Activated CD8-positive, alpha-beta memory T cell treated with anti-CD3 and anti-CD28 coated beads, Interleukin-2, amount 50 U/mL, for 1 hour (primary cell): ENCODE data around the gene ATP11A.
"Not testable (repeated sequence)": the region's sequence is repeated elsewhere in the genome, so short reads cannot be mapped to it uniquely, and the experiment has no call there.

Source experiments
- DNase-seq: peaks from one replicate; pipeline ENCODE4 v3.0.0-alpha.2; 2020; ENCODE audit errors: extremely low read depth

ATP11A gene

DNA sequence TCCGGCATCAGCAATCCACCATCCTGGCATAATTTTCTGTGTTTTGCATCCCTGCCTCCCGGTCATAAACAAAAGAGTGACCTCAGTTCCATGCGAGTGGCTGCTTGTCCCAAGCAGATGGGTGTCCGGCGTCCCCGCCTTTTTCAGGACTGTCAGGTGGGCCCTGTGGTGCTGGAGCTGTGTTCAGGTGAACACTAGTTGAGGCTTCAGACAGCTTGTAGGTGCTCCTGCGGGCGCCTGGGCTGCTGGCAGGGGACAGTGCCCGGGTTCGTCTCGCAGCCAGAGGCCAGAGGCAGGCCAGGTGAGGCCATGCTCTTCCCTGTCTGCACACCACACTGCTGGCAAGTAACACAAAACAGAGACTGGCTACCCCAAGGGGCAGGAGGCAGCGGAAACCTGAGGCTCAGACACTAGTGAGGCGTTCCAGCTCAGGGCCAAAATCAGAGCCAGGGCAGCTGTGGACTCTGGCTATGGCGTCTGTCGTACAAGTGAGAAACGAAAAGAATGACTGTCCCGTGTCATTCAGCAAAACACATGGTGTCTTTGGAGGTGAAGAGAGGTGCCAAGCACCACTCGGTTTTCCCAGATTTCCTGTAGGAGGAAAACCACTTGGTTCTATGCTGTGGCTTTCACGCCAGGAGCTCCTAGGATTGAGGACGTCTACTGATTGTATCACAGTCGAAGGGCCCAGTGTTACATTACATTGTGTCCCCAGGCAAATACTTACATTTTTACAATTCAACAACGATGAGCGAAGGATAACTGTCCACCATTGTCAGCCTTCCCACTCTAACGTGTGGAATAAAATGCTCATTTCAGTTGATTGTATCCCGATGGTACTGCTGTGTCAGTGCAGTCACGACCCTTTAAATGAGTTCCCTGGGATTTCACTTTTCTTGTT is 104.0 kb downstream of the ATP11A start:
- DNase-seq, result no peak

DNA sequence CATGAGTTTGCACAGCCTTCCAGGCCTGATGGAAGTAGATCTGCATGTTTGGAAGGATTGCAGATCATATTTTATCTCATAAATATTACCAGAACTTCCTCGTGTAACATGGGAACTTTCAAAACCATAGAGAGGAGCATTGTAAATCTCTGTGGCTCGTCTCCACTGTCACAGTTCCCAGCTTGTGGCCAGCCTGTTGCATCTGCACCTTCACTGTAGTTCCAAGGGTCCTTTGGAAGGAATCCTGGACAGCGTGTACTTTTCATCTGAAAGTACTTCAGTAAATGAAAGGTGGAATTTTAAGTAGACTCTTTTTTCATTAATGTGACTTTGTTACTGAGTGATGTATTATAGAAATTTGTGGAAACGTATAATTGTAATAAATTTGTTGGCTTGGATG is 105.4 kb downstream of the ATP11A start:
- DNase-seq, result no peak

DNA sequence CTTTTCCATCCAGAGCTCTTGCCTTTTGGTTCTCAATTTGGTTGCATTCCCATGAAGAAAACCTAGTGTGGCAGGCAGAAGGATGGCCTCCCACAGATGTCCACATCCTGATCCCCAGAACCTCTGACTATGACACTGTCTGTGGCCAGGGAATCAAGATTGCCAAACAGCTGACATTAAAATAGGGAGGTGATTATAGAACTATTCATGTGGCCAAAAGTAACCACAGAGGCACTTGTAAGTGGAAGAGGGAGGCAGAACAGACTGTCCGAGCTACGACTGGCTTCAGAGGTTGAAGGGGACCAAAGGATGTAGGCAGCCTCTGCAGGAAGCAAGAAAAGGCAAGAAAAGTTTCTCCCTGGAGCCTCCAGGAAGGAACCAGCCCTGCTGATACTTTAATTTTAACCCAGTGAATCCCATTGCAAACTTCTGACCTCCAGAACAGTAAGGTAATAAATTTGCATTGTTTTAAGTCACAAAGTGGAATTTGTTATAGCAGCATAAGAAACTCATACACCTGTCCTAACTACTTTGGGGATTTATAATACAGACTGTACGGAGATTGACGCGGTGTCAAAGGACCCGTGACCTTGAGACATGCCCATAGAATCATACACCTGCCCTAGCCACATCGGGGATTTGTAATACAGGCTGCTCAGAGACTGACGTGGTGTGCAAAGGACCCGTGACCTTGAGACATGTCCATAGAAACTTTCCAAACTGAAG is 106.5 kb downstream of the ATP11A start:
- no peak for DNase-seq

DNA sequence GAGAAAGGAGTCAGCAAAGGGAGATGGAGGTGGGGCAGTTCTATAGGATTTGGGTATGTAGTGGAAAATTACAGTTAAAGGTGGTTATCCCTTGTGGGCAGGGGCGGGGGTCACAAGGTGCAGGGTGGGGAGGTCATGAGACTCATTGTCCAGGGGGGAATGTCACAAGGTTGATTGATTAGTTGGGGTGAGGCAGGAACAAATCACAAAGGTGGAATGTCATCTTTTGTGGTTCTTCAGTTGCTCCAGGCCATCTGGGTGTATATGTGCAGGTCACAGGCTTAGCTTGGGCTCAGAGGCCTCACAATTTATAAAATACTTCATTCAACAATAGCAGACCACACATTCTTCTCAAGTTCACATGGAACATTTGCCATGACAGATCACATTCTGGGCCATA is 109.6 kb downstream of the ATP11A start:
- DNase-seq, result no peak

DNA sequence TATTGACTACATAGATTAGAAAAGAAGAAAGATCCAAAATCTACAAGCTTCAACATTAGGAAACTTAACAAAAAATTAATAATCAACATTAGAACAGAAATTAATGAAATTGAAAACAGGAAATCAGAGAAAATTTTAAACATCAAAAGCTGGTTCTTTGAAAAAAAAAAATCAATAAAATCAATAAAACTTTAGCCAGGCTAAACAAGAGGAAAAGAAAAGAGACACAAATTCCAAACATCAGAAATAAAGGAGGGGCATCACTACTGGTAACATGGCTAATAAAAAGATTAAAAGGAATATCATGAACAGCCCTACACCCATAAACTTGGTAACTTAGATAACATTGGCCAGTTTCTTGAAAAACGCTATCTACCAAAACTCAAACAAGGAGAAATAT is 110.2 kb downstream of the ATP11A start:
- DNase-seq, result no peak

DNA sequence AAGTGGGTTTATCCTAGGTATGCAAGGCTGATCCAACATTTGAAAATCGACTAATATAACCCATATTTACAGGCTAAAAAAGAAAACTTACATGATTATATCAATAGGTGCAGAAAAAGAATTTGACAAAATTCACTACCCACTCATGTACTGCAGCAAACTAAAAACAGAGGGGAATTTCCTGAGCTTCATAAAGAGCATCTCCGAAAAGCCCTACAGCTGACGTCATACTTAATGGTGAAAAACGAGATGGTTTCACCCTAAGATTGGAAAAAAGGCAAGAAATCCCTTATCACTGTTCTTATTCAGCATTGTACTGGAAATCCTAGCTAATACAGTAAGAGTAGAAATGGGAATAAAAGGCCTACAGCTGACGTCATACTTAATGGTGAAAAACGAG is 111.0 kb downstream of the ATP11A start:
- DNase-seq, result not testable (repeated sequence)

DNA sequence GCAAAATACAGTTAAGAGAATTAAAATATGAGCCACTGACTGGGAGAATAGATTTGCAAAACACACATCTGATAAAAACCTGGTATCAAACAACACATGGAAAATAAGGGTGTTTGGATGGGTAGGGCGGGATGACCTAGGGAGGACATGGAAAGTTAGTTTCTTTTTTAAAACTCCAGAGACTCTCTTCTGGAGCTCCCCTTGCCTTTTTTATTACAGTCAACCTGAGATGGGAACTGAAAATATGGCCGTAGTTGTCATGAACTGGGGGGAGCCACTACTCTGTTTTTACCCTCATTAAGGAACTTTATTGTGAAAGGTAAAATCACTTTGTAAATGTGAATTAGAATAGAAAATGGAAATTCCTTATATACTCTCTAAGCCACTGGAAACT is 113.0 kb downstream of the ATP11A start:
- no peak for DNase-seq

DNA sequence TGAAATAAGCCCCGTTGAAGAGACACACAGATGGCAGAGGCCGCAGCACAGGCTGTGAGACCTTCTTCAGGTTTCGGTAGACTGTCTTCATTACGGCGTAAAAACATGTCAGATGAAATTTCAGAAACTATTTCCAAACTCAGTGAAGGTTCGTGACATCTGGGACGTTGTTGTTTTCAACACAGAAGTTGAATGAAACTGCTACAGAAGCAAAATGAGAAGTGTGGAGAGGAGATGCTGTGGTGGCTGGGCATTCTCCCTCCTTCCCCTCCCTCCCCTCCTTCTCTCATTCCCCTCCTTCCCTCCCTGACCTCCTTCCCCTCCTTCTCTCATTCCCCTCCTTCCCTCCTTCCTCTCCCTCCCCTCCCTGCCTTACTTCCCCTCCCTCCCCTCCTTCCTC is 113.6 kb downstream of the ATP11A start:
- DNase-seq, result no peak

DNA sequence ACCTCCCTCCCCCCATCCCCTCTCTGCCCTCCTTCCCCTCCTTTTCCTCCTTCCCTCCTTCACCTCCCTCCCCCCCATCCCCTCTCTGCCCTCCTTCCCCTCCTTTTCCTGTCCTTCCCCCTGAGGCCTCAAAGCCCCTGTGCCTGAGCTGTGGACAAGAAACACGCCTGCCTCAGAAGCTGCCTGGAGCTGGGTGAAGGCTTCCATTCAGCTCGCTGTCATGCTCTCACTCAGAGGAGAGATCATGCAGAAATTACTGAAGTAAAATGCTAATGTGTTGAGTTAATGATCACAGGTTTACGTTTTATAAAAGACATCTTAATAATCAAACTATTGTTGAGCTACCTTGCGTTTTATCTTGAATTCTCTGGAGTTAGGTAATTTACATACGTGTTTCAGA is 114.5 kb downstream of the ATP11A start:
- DNase-seq, result no peak

DNA sequence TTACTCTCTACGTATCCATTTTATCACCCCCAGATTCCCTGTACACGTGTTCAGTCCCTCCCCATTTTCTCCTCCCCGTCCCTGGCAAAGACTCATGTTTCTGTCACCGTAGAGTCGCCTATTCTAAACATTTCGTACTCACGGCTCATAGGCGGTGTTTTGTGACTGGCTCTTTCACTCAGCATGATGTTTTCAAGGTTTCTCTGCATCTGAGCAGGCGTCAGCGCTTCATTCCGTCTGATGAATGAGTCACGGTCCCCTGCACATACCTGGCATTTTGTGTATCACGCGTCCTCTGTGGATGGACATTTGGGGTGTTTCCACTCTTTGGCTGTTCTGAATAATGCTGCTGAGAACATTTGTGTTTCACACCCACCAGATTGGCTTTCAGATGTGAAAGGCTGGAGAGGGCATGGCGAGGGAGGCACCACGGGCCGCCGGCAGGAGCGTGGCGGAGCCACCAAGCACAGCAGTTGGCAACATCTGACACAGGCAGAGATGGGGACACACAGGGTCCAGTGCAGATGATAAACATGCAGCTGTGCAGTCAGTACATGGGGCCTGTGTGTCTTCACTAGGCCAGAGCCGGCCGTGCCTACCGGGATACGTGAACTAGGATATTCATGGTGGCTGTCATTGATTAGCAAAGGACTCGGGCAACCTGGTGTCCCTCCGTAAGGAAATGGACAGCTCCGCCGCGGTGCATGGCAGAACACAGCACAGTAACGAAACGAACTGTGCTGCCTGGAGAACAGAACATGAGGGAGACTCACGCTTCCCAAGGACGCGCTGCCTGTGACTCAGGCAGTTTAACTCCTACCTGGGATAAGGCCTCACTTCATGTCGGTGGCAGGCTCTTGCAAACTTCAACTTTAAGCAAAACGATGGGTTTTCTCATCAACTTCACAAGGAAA is 117.2 kb downstream of the ATP11A start:
- DNase-seq, result no peak

DNA sequence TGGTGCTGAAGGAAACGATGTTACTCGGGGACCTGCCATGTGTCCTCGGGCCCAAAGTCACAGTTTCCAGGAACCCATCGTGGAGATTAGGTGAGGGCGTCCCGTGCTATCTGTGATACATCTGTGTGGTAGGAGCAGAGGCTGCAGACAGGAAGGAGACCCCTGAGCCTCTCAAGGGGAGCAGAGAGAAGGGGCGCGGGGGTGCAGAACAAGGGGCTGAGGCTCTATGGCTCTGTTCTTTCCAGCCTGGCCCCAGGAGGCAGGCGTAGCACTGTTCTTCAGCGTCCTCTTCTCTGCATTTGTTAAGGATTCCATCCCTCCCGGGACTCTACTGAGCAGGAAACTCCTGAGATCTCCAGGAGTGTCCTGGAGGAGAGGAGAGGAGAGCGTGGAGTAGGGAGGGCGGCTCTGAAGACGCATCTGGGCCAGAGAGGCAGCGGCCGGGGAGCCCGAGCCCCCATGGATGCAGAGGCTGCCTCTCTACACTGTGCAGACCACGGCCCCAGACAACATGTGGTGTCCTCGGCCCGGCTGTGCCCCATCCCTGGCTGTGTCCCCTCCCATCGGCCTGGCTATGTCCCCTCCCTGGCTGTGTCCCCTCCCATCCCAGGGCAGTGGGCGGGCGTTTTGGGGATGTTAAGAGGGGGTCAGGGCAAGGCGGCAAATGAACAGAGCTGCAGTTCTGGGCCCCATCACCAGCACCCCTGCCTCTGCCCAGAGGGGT is 118.0 kb downstream of the ATP11A start:
- DNase-seq, result no peak

DNA sequence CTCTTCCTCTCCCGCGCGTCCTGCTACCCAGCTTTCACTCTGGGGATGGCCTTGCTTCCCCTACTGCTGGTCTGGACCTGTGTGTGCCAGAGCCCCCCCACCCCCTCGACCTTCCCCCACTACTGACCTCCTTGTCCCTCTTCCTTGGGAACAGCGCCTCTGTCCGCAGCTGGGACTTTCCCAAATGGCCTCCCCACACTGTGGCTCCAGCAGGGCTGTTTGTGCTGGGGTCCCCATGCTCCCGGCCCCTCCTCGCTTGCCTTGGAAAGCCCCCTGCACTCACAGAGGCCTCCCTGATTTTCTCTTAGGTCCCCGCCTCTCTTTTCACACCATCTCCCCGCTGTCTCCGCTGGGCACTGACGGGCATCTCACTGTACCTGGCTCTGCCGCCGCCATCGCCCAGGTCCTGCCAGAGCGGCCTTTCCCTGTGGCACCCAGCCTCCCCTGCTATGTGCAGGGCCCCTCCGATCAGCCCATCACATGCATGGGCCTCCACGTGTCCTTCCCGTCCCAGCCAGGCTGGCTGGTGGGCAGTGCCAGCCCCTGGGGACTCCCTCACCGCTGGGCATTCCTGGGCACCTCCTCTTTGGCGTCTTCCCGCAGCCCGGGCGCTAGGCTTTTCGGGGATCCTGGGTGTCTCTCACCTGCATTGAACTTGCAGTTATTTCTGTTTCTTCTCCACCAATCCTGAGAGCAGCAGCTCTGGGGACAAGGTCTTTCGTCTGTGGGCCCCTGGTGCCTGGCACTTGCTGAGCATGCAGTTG is 118.7 kb downstream of the ATP11A start:
- no peak for DNase-seq

DNA sequence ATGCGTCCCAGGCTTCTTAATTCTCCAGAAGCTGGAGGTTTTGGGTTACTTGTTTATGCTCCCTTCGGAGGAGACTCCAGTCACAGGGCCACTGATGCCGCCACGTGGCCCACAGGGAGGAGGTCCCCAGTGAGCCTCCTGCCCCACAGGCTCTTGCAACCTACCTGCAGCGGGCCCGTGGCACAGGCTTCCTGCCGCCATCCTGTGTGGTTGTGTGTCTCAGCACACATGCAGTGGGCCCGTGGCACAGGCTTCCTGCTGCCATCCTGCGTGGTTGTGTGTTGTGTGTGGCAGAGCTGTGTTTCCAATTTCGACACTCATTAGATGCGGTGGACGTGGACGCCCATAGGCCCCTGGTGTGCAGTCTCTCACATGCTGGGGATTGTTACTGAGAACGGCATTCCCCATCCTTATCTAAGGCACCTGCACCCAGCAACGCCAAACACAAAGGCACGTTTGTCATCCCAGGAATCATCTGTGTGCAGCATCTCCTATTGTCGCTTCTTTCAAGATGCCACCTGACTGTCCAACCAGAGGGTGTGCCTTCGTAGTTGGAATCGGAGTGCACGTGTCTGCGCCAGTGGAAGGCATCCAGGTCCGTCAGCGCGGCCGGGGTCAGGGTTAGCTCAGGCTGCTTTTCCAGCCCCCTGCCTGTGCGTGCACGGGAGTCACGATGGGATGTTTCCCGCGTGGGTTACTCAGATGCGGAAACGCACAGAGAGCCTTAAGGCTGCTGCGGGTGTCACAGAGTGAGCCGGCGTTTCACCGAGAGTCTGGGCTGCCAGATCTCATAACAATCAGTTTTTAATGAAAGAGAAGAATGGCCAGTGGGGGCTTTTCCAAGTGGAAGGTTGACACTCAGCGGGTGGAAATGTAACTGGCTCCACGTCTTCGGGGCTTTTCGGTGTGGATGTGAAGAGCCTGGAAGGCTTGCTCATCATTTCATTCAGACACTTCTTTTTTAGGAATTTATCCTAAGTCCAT is 119.8 kb downstream of the ATP11A start:
- no peak for DNase-seq

DNA sequence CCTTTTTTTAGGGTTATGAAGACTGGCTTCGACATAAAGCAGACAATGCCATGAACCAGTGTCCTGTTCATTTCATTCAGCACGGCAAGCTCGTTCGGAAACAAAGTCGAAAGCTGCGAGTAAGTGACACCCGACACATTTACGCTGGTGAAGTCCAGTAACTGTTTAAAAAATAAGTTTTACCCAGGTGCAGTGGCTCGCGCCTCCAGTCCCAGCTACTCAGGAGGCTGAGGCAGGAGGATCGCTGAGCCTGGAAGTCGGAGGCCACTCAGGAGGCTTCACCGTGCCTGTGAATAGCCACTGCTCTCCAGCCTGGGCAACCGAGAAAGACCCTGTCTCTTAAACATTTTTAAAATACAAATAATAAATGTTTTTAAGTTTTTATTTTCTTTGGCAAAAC is 120.8 kb downstream of the ATP11A start:
- DNase-seq, result no peak

DNA sequence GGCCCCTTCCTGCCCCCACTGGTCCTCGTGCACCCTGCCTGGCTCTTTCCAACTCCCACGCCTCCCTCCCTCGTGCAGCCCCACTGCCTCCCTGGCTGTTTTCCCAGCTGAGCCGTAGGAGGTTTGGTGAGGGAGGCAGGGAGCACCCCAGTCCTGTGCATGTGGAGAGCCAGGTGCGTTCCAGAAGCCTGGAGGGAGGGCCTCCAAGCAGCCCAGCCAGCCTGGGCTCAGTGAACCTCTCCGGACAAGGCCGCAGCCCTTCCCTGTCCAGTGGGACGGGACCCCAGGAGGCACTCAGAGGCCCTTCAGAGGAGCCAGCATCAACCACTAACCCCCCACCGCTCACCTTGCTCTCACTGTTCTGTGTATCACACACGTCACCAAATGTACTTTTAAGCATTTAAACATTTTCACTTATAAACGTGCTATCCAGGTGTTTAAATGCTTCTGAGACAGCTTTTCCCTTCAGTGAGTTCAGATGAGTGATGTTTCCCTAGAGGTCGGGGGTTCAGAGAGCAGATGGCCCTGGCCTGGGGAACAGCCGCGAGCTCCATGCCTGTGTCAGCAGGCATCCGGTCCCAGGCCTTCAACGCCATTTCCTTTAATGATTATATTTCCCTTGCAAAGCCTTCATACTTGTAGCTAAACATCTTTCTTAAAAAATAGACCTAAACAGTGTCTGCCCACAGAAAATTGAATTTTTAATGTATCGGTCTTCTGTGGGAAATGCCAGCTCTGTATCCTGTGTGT is 122.6 kb downstream of the ATP11A start:
- DNase-seq, result no peak

DNA sequence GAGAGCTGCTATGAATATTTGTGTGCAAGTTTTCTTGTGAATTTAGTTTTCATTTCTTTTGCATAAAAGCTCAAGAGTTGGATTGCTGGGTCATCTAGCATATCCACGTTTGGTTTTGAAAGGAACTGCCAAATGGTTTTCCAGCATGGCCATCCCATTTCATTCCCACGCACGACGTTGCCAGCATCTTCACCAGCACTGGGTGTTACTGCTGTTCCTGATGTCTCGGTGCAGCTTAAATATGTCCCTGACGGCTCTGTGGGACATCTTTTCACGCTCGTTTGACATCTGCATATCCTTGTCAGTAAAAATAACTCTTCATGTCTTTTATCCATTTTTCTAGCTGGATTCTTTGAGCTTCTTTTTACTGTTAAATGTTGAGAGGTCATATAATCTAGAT is 123.7 kb downstream of the ATP11A start:
- DNase-seq, result no peak

DNA sequence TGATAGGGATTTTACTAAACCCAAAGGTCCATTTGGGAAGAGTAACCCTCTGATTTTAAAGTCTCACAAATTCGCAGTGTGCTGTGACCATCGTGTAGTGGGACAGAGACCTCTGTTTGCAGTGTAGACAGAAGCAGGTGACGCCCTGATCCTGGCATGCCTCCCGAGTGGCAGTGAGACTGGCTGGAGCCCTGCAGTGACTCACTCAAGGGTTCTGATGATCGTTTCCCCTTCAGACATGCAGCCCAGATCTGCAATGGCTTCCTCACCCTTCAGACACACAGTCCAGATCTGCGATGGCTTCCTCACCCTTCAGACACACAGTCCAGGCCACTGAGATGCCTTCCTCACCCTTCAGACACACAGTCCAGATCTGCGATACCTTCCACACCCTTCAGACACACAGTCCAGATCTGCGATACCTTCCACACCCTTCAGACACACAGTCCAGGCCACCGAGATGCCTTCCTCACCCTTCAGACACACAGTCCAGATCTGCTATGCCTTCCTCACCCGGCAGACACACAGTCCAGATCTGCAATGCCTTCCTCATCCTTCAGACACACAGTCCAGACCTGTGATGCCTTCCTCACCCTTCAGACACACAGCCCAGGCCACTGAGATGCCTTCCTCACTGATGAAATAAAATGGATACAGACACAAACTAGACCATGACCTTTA is 125.2 kb downstream of the ATP11A start:
- DNase-seq, result no peak

DNA sequence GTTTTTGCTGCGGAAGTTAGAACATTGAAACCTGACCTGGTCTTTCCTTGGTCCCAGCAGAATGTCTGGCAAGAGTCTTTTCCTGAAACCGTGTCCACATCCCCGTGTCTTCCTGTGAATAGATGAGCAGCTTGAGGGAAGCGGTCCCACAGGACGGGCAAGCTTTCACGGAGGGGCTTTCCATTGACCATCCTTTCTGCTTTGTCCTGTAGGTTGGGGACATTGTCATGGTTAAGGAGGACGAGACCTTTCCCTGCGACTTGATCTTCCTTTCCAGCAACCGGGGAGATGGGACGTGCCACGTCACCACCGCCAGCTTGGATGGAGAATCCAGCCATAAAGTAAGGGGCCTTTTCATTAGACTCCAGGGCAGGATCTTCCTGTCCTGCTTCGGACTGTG is 126.0 kb downstream of the ATP11A start:
- no peak for DNase-seq
